KMS-11 (cell line): ENCODE data around the gene ABCA8.

Experiments used
- H2AFZ ChIP-seq: fragments of 200-600 bp; sonication (generic); 2 replicates; pipeline ENCODE4 v1.6.1; 2016; ENCODE audit warnings: antibody characterized with exemption, mixed run types, low read depth
- H3K27ac ChIP-seq: fragments of 200-600 bp; sonication (generic); 2 replicates; pipeline ENCODE4 v1.6.1; 2016; ENCODE audit warnings: mild to moderate bottlenecking, mixed run types
- H3K27me3 ChIP-seq: fragments of 200-600 bp; sonication (generic); 2 replicates; pipeline ENCODE4 v1.6.1; 2017; ENCODE audit warnings: mild to moderate bottlenecking, low read depth, mixed run types, moderate library complexity; ENCODE audit not compliant: insufficient read depth
- H3K36me3 ChIP-seq: fragments of 200-600 bp; sonication (generic); 2 replicates; pipeline ENCODE4 v1.6.1; 2017; ENCODE audit warnings: mild to moderate bottlenecking, mixed run types; ENCODE audit not compliant: insufficient read depth
- H3K4me1 ChIP-seq: fragments of 200-600 bp; sonication (generic); 2 replicates; pipeline ENCODE4 v1.6.1; 2016; ENCODE audit warnings: mild to moderate bottlenecking, low read depth, mixed run types; ENCODE audit not compliant: poor library complexity, severe bottlenecking
- H3K4me2 ChIP-seq: fragments of 200-600 bp; sonication (generic); 2 replicates; pipeline ENCODE4 v1.7.0; 2016; ENCODE audit warnings: mild to moderate bottlenecking, mixed run types
- H3K4me3 ChIP-seq: fragments of 200-600 bp; sonication (generic); IDR thresholded peaks from 2 replicates; pipeline ENCODE4 v1.6.1; 2017; ENCODE audit warnings: low read depth, low read length, mixed read lengths; ENCODE audit not compliant: insufficient read depth
- H3K79me2 ChIP-seq: fragments of 200-600 bp; sonication (generic); 2 replicates; pipeline ENCODE4 v1.6.1; 2016; ENCODE audit warnings: low read depth, mixed run types; ENCODE audit not compliant: insufficient read depth
- H3K9ac ChIP-seq: fragments of 200-600 bp; sonication (generic); 2 replicates; pipeline ENCODE4 v1.6.1; 2016; ENCODE audit warnings: mild to moderate bottlenecking, mixed run types
- H4K20me1 ChIP-seq: fragments of 200-600 bp; sonication (generic); 2 replicates; pipeline ENCODE4 v1.6.1; 2016; ENCODE audit warnings: mild to moderate bottlenecking, mixed run types; ENCODE audit not compliant: insufficient read depth
- CTCF ChIP-seq: fragments of 200-600 bp; sonication (generic); conservative IDR thresholded peaks from 2 replicates; pipeline ENCODE4 v1.6.1; 2017; ENCODE audit warnings: low read depth, mild to moderate bottlenecking, antibody characterized with exemption, low read length, moderate library complexity, mixed read lengths

ABCA8 gene

GRCh38 chr17:68863091-68863652 is 92.0 kb downstream of the ABCA8 start:
- Histone ChIP-seq H3K9ac (no peak overlapping the region), H4K20me1 (no peaks in the 10 kb centered on the region), H3K4me2 (no peak overlapping the region), H3K36me3 (no peaks in the 10 kb centered on the region), H3K27ac (no peak overlapping the region), H2AFZ (no peak overlapping the region), H3K4me3 (no peak overlapping the region), H3K4me1 (peaks cover 13% of the 10 kb centered on the region), H3K79me2 (no peaks in the 10 kb centered on the region), H3K27me3 (no peaks in the 10 kb centered on the region)
- TF ChIP-seq CTCF: no peak

- H3K27me3 ChIP-seq: no peaks in the 10 kb centered on the region
- TF ChIP-seq CTCF: no peak
- H3K9ac ChIP-seq: no peak overlapping the region
- H3K36me3 ChIP-seq: no peaks in the 10 kb centered on the region
- H3K4me2 ChIP-seq: no peak overlapping the region
- H3K27ac ChIP-seq: no peak overlapping the region
- H3K79me2 ChIP-seq: no peaks in the 10 kb centered on the region
- H3K4me1 ChIP-seq: no peaks in the 10 kb centered on the region
- H3K4me3 ChIP-seq: no peak overlapping the region
- H4K20me1 ChIP-seq: no peaks in the 10 kb centered on the region
- H2AFZ ChIP-seq: no peak overlapping the region
Measured at GRCh38 chr17:68861602-68862001, 93.6 kb downstream of the ABCA8 start.

GRCh38 chr17:68860941-68861340 is 94.3 kb downstream of the ABCA8 start:
- Histone ChIP-seq H3K4me1 (no peaks in the 10 kb centered on the region), H3K27ac (no peak overlapping the region), H3K4me3 (no peak overlapping the region), H2AFZ (no peak overlapping the region), H3K36me3 (no peaks in the 10 kb centered on the region), H3K4me2 (no peak overlapping the region), H3K9ac (no peak overlapping the region), H3K27me3 (no peaks in the 10 kb centered on the region), H3K79me2 (no peaks in the 10 kb centered on the region), H4K20me1 (no peaks in the 10 kb centered on the region)
- no peak for TF ChIP-seq CTCF

GRCh38 chr17:68854452-68854851 is 100.7 kb downstream of the ABCA8 start:
- H3K79me2 ChIP-seq: no peaks in the 10 kb centered on the region
- no peaks in the 10 kb centered on the region for H4K20me1 ChIP-seq
- H3K27me3 ChIP-seq: no peaks in the 10 kb centered on the region
- H3K27ac ChIP-seq: no peak overlapping the region
- H3K4me1 ChIP-seq: no peaks in the 10 kb centered on the region
- no peaks in the 10 kb centered on the region for H3K36me3 ChIP-seq
- H2AFZ ChIP-seq: no peak overlapping the region
- no peak overlapping the region for H3K4me3 ChIP-seq
- H3K4me2 ChIP-seq: no peak overlapping the region
- H3K9ac ChIP-seq: no peak overlapping the region
- TF ChIP-seq CTCF: no peak
